Natural killer cell (primary cell): ENCODE results near the gene ARHGEF9. TPM values are rescaled to one million over a fixed set of nuclear protein-coding genes. Genes with fewer than 3 reads are reported as not detected.

Source experiments
- ATAC-seq, 3 donors: fragments of 150-1000 bp in 2 of 3; fragments of 200-7000 bp in 1 of 3; cut with Tn5 transposase; 1 replicate in 1 of 3; 2 replicates in 2 of 3; pipeline ENCODE4 v1.10.0; 2021; ENCODE audit warnings: mild to moderate bottlenecking in 2 of 3, moderate library complexity in 2 of 3
- DNase-seq, 2 donors: peaks; one replicate each; pipeline versions ENCODE4 v3.0.0 to v3.0.0-alpha.2; 2013 to 2021; ENCODE audit warnings: mixed read lengths in 1 of 2
- H3K27ac ChIP-seq: one replicate; pipeline ENCODE4 v1.5.1; 2013; ENCODE audit warnings: mild to moderate bottlenecking, low read length
- H3K27me3 ChIP-seq: one replicate; pipeline ENCODE4 v1.6.1; 2013; ENCODE audit warnings: low read length; ENCODE audit not compliant: control insufficient read depth, insufficient read depth
- H3K36me3 ChIP-seq: one replicate; pipeline ENCODE4 v1.6.1; 2013; ENCODE audit warnings: low read length; ENCODE audit not compliant: control insufficient read depth, insufficient read depth
- H3K4me1 ChIP-seq: one replicate; pipeline ENCODE4 v1.6.1; 2013; ENCODE audit warnings: low read length; ENCODE audit not compliant: control insufficient read depth, insufficient read depth
- H3K4me3 ChIP-seq: one replicate; pipeline ENCODE4 v1.5.1; 2013; ENCODE audit warnings: low read length
- H3K9me3 ChIP-seq: one replicate; pipeline ENCODE4 v1.6.1; 2013; ENCODE audit warnings: low read length; ENCODE audit not compliant: control insufficient read depth, insufficient read depth
- H3K27ac Mint-ChIP-seq, 2 donors: one replicate each; pipeline ENCODE4 v1.8.0; 2022; ENCODE audit warnings: mild to moderate bottlenecking in 2 of 2, mixed read lengths in 2 of 2, moderate library complexity in 1 of 2
- H3K27me3 Mint-ChIP-seq, 2 donors: one replicate each; pipeline ENCODE4 v1.8.0; 2022; ENCODE audit warnings: low read depth in 2 of 2, mixed read lengths in 2 of 2
- H3K36me3 Mint-ChIP-seq: one replicate; pipeline ENCODE4 v1.8.0; 2022; ENCODE audit warnings: mixed read lengths
- H3K4me1 Mint-ChIP-seq, 2 donors: one replicate each; pipeline ENCODE4 v1.8.0; 2022; ENCODE audit warnings: mixed read lengths in 2 of 2
- H3K4me3 Mint-ChIP-seq: one replicate; pipeline ENCODE4 v1.8.0; 2022; ENCODE audit warnings: mild to moderate bottlenecking, moderate library complexity, mixed read lengths
- H3K9me3 Mint-ChIP-seq, 2 donors: one replicate each; pipeline ENCODE4 v1.8.0; 2022; ENCODE audit warnings: mixed read lengths in 2 of 2
- CTCF ChIP-seq: fragments of 200-600 bp; IDR thresholded peaks from one replicate; pipeline ENCODE4 v1.8.0; 2022; ENCODE audit warnings: antibody characterized with exemption
- WGBS: methylation state at CpG from one replicate; pipeline ENCODE4 v1.1.7; 2013; ENCODE audit warnings: missing lambda C conversion rate; ENCODE audit not compliant: insufficient coverage; 5-methylcytosine and 5-hydroxymethylcytosine counted together
- intact Hi-C: fragments of 100-400 bp; cut with micrococcal nuclease; formaldehyde crosslinking; loops from one replicate; pipeline ENCODE4 v1.14.2; 2022
- total RNA-seq, 4 donors: library from RNA; stranded (reverse); fragments of 120-200 nt in 1 of 4; gene quantifications; one replicate each; pipeline versions ENCODE4 v1.2.3 to v1.2.4, GENCODE V29; 2013 to 2022

Gene ARHGEF9
- total RNA-seq, 3 donors from 2014 or later (not counting 1 experiment from before 2014, with no cell fraction given): 52.3 to 69.1 (median 64.2) TPM

- Mint-ChIP-seq H3K4me3 (peak overlapping the region; percentile 79), H3K36me3 (no peaks in the 10 kb centered on the region), H3K27ac (peak overlapping the region; percentile 91 to 92), H3K9me3 (no peaks in the 10 kb centered on the region), H3K27me3 (no peaks in the 10 kb centered on the region), H3K4me1 (peaks cover 86 to 87% of the 10 kb centered on the region in 2 donors)
- H3K4me3 ChIP-seq: no peak overlapping the region
- DNase-seq (peak; percentile 19 to 57), ATAC-seq (peak; percentile 90 to 99 (median 93))
- H3K4me1 ChIP-seq: peaks cover 47% of the 10 kb centered on the region
- 14% methylated on average over 1 of the region's 1 CpG for WGBS
- no peaks in the 10 kb centered on the region for H3K9me3 ChIP-seq
- intact Hi-C loops: loop anchor here (5.0 kb wide), 2 partner anchors 219 to 394 kb away; partner anchors contain the start of gene SPIN4
- TF ChIP-seq CTCF: no peak
- H3K27ac ChIP-seq: peak overlapping the region; percentile 79
- no peaks in the 10 kb centered on the region for H3K27me3 ChIP-seq
- H3K36me3 ChIP-seq: no peaks in the 10 kb centered on the region
Observed at GRCh38 chrX:63746278-63746677, 38.7 kb downstream of the ARHGEF9 start.

- Histone ChIP-seq H3K27ac (peak overlapping the region; percentile 79), H3K36me3 (no peaks in the 10 kb centered on the region), H3K4me3 (no peak overlapping the region), H3K9me3 (no peaks in the 10 kb centered on the region), H3K4me1 (peaks cover 47% of the 10 kb centered on the region), H3K27me3 (no peaks in the 10 kb centered on the region)
- H3K9me3 Mint-ChIP-seq: no peaks in the 10 kb centered on the region
- no peaks in the 10 kb centered on the region for H3K27me3 Mint-ChIP-seq
- 49% methylated on average over 2 of the region's 2 CpGs for WGBS
- DNase-seq (no peak), ATAC-seq (no peak)
- peaks cover 86 to 87% of the 10 kb centered on the region in 2 donors for H3K4me1 Mint-ChIP-seq
- peak overlapping the region; percentile 52 for H3K4me3 Mint-ChIP-seq
- no peaks in the 10 kb centered on the region for H3K36me3 Mint-ChIP-seq
- no peak for TF ChIP-seq CTCF
- H3K27ac Mint-ChIP-seq: peak overlapping the region; percentile 91 to 92
- intact Hi-C loops: loop anchor here (5.0 kb wide), 2 partner anchors 218 to 393 kb away; partner anchors contain the start of gene SPIN4
Observed at GRCh38 chrX:63744850-63745394, 40.1 kb downstream of the ARHGEF9 start.

- H3K27me3 ChIP-seq: no peaks in the 10 kb centered on the region
- WGBS: no CpG with 5 or more reads among the region's 2 CpGs
- Mint-ChIP-seq H3K27me3 (no peaks in the 10 kb centered on the region), H3K4me1 (peaks cover 86 to 90% of the 10 kb centered on the region in 2 donors), H3K9me3 (no peaks in the 10 kb centered on the region), H3K4me3 (peak overlapping the region; percentile 52), H3K27ac (peak overlapping the region; percentile 91 to 92), H3K36me3 (no peaks in the 10 kb centered on the region)
- no peak overlapping the region for H3K4me3 ChIP-seq
- peaks cover 47% of the 10 kb centered on the region for H3K4me1 ChIP-seq
- no peaks in the 10 kb centered on the region for H3K9me3 ChIP-seq
- no peak for ATAC-seq
- no peak for TF ChIP-seq CTCF
- H3K27ac ChIP-seq: peak overlapping the region; percentile 79
- H3K36me3 ChIP-seq: no peaks in the 10 kb centered on the region
- intact Hi-C loops: no loop called here
- DNase-seq: no peak
Observed at GRCh38 chrX:63743596-63743995, 41.4 kb downstream of the ARHGEF9 start.

GRCh38 chrX:63740382-63740781 lies 44.6 kb downstream of the ARHGEF9 start:
- no peaks in the 10 kb centered on the region for H3K9me3 Mint-ChIP-seq
- intact Hi-C loops: no loop called here
- Histone ChIP-seq H3K27me3 (no peaks in the 10 kb centered on the region), H3K4me1 (peaks cover 31% of the 10 kb centered on the region), H3K4me3 (no peak overlapping the region), H3K36me3 (no peaks in the 10 kb centered on the region), H3K9me3 (no peaks in the 10 kb centered on the region), H3K27ac (no peak overlapping the region)
- H3K4me3 Mint-ChIP-seq: no peak overlapping the region
- peaks cover 64 to 72% of the 10 kb centered on the region in 2 donors for H3K4me1 Mint-ChIP-seq
- H3K27me3 Mint-ChIP-seq: no peaks in the 10 kb centered on the region
- DNase-seq (no peak), ATAC-seq (peak in 1 of 3 donors; percentile 45)
- TF ChIP-seq CTCF: no peak
- 61% methylated on average over 2 of the region's 2 CpGs for WGBS
- no peaks in the 10 kb centered on the region for H3K36me3 Mint-ChIP-seq
- H3K27ac Mint-ChIP-seq: peak overlapping the region; percentile 13 to 52
